Left colon (tissue), 2 donors: ENCODE results near the gene TXLNB. TPM values are rescaled to one million over a fixed set of nuclear protein-coding genes. Genes with fewer than 3 reads are reported as not detected.
A peak's percentile ranks its signal among the peaks of the same experiment; 100 is the strongest.
"Not testable (repeated sequence)": the region's sequence is repeated elsewhere in the genome, so short reads cannot be mapped to it uniquely, and the experiment has no call there.

Experiments used
- ATAC-seq: fragments of 200-7000 bp; cut with Tn5 transposase; one replicate; pipeline ENCODE4 v1.9.1; 2020; ENCODE audit warnings: mild to moderate bottlenecking, moderate library complexity
- DNase-seq, 2 donors: peaks; one replicate each; pipeline ENCODE4 v3.0.0-alpha.2; 2020
- intact Hi-C, 2 donors: fragments of 100-400 bp; cut with DNase I in 1 of 2; cut with micrococcal nuclease in 1 of 2; formaldehyde crosslinking; loops; one replicate each; pipeline versions ENCODE4 v1.11.2 to v1.14.0; 2022; cut with DNase I, micrococcal nuclease
- total RNA-seq, 2 donors: library from RNA; stranded (reverse); fragmentation: NEBNext Ultra II Directional; extraction: Animal tissue kit (Norgen Biotek cat#: 25700); gene quantifications; one replicate each; pipeline ENCODE4 v1.2.1, GENCODE V29; 2021
- donor health status: DM: no; HTN: no; CAD: no.
- donor health status: DM: yes; HTN: yes; CAD: no.

Gene TXLNB
- total RNA-seq, 2 donors from 2014 or later: 0.09 to 0.14 TPM

- ATAC-seq: no peak
- intact Hi-C loops: no loop called here
These were observed 22.2 kb upstream of the TXLNB start for GRCh38 chr6:139313784-139314545.

GRCh38 chr6:139313229-139313628 lies 21.4 kb upstream of the TXLNB start:
- DNase-seq (no peak), ATAC-seq (no peak)

More at GRCh38 chr6:139313784-139314545, 22.2 kb upstream of the TXLNB start:
- DNase-seq: no peak

GRCh38 chr6:139311831-139312230 lies 20.0 kb upstream of the TXLNB start:
- intact Hi-C loops: no loop called here
- DNase-seq (no peak), ATAC-seq (no peak)

More at GRCh38 chr6:139313229-139313628, 21.4 kb upstream of the TXLNB start:
- intact Hi-C loops: no loop called here

- intact Hi-C loops: no loop called here
- ATAC-seq (peak; percentile 92), DNase-seq (peak; percentile 14 to 56)
These were observed 17.3 kb upstream of the TXLNB start for GRCh38 chr6:139308936-139309603.

- ATAC-seq: peak; percentile 98
- no peak for DNase-seq
- intact Hi-C loops: no loop called here
These were observed 16.6 kb upstream of the TXLNB start for GRCh38 chr6:139308286-139308916.

- intact Hi-C loops: no loop called here
- no peak for DNase-seq
- ATAC-seq: peak; percentile 17
These were observed 14.6 kb upstream of the TXLNB start for GRCh38 chr6:139306291-139306981.

- intact Hi-C loops: no loop called here
- ATAC-seq: peak; percentile 57
These were observed 11.4 kb upstream of the TXLNB start for GRCh38 chr6:139303185-139303584.

GRCh38 chr6:139297921-139298320 lies 6.1 kb upstream of the TXLNB start:
- ATAC-seq (no peak), DNase-seq (no peak)
- intact Hi-C loops: no loop called here

More at GRCh38 chr6:139303185-139303584, 11.4 kb upstream of the TXLNB start:
- no peak for DNase-seq

GRCh38 chr6:139296927-139297326 lies 5.1 kb upstream of the TXLNB start:
- ATAC-seq: no peak
- intact Hi-C loops: no loop called here
- no peak for DNase-seq

GRCh38 chr6:139295901-139296300 lies 4.1 kb upstream of the TXLNB start:
- DNase-seq (no peak), ATAC-seq (no peak)
- intact Hi-C loops: no loop called here

- ATAC-seq (no peak), DNase-seq (no peak)
- intact Hi-C loops: no loop called here
These were observed 2.3 kb upstream of the TXLNB start for GRCh38 chr6:139294090-139294489.

- DNase-seq, ATAC-seq, intact Hi-C loops: not testable (repeated sequence)
These were observed 1.4 kb upstream of the TXLNB start for GRCh38 chr6:139293230-139293629.

GRCh38 chr6:139290787-139291311 lies 949 bp downstream of the TXLNB start:
- DNase-seq: no peak
- intact Hi-C loops: no loop called here
- ATAC-seq: peak; percentile 63

GRCh38 chr6:139289233-139289632 lies 2.6 kb downstream of the TXLNB start:
- DNase-seq: no peak
- ATAC-seq: no peak
- intact Hi-C loops: no loop called here

- DNase-seq (no peak), ATAC-seq (no peak)
- intact Hi-C loops: no loop called here
These were observed 3.2 kb downstream of the TXLNB start for GRCh38 chr6:139288496-139289040.

- DNase-seq: no peak
- ATAC-seq: no peak
- intact Hi-C loops: no loop called here
These were observed 3.9 kb downstream of the TXLNB start for GRCh38 chr6:139287868-139288267.

GRCh38 chr6:139286438-139286837 lies 5.4 kb downstream of the TXLNB start:
- DNase-seq, ATAC-seq, intact Hi-C loops: not testable (repeated sequence)

GRCh38 chr6:139285590-139285989 lies 6.2 kb downstream of the TXLNB start:
- DNase-seq (no peak), ATAC-seq (no peak)
- intact Hi-C loops: no loop called here

GRCh38 chr6:139284789-139285188 lies 7.0 kb downstream of the TXLNB start:
- DNase-seq (no peak), ATAC-seq (no peak)
- intact Hi-C loops: no loop called here
